ENCODE results near the gene KLHL26.
A peak's percentile ranks its signal among the peaks of the same experiment; 100 is the strongest.
"Not testable (repeated sequence)": the region's sequence is repeated elsewhere in the genome, so short reads cannot be mapped to it uniquely, and the experiment has no call there.

Gene KLHL26, protein sequence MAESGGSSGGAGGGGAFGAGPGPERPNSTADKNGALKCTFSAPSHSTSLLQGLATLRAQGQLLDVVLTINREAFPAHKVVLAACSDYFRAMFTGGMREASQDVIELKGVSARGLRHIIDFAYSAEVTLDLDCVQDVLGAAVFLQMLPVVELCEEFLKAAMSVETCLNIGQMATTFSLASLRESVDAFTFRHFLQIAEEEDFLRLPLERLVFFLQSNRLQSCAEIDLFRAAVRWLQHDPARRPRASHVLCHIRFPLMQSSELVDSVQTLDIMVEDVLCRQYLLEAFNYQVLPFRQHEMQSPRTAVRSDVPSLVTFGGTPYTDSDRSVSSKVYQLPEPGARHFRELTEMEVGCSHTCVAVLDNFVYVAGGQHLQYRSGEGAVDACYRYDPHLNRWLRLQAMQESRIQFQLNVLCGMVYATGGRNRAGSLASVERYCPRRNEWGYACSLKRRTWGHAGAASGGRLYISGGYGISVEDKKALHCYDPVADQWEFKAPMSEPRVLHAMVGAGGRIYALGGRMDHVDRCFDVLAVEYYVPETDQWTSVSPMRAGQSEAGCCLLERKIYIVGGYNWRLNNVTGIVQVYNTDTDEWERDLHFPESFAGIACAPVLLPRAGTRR

DNA sequence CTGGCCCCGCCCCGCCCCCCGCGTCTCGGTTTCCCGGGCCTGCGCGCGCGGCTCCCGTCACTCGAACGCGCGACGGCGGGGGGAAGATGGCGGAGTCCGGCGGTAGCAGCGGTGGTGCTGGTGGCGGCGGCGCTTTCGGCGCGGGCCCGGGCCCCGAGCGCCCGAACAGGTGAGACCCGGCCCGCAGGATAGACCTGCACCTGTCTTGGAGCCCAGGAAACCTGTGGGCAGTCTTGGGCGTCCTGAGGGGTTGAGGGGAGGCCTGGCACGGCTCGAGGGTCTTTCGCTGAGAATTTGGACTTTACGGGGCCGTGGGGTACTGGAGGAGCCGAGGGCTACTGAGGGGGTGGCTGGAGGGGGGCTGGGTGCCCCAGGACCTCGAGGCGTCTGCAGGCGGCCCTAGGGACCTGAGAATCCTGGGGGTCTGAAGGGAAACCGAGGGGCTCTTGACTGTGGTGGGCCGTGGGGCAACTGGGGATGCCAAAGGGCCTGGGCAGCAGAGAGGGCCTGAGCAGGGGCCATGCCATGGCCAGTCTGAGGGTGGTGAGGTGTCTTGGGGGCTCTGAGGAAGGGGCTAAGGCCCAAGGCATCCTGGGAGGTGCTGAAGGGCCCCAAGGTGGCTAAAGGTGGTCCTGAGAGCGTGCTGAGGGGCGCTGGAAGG is at the start of gene KLHL26:
Gene KLHL26 (plus strand): TSS at position 60 of the 661 bp plus-strand sequence. CDS start 27 bp downstream, at position 87.
- DNase-seq = no peak

DNA sequence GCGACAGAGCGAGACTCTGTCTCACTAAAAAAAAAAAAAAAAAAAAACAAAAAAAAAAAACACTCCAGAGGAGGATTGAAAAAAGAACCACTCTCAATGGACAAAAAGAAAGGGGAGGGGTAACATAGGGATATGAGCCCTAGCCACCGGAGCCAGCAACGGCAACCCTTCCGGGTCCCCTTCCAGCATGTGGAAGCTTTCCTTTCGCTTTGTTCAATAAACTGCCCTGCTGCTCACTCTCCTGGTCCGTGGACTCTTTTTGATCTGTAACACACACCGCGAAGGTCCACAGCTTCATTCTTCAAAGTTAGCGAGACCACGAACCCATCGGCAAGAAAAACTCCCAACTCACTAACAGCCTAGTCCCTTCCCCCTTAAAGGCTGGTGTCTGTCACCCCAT is 49.3 kb upstream of the KLHL26 start:
- DNase-seq = no peak

- no peak for DNase-seq
Observed at GRCh38 chr19:18587962-18588610, 48.7 kb upstream of the KLHL26 start.

DNA sequence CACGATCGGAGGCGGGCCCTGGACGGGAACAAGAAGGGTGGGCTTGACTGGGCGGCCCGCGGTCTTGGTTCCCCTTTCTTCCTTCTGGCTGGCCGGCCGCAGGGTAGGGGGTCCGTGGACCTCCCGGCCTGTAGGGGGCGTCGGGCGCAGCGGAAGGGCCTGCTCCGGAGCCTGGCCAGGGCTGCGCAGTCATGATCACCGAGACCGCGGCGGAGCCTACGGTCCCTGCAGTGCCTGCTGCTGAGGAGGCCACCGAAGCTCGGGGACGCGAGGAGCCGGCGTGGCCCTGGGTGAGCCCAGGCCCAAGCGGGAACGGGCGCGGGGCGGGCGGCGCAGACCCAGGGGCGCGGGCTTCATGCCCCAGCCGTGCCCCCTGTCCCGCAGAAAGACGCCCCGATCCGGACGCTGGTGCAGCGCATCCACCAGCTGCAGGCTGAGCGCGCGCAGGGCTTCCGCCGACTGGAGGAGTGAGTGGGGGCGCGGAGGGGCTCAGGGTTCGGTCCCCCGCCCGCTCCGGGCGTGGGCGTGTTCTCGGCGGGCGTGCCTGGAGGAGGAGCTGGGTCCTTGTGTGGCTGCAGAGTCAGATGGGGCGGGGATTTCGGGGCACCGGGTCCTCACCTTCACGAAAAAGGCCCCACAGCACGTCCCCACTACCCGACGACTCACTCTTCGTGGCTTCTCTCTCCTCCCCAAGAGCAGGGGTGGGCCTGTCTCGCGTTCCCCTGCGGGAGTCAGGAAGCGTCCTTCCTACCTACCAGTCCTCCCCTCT is 48.0 kb upstream of the KLHL26 start, which contains the start of gene REX1BD:
Gene REX1BD (plus strand): TSS at position 188 of the 769 bp plus-strand sequence. CDS start 4 bp downstream, at position 192.
- peak; percentile 94 for DNase-seq

DNA sequence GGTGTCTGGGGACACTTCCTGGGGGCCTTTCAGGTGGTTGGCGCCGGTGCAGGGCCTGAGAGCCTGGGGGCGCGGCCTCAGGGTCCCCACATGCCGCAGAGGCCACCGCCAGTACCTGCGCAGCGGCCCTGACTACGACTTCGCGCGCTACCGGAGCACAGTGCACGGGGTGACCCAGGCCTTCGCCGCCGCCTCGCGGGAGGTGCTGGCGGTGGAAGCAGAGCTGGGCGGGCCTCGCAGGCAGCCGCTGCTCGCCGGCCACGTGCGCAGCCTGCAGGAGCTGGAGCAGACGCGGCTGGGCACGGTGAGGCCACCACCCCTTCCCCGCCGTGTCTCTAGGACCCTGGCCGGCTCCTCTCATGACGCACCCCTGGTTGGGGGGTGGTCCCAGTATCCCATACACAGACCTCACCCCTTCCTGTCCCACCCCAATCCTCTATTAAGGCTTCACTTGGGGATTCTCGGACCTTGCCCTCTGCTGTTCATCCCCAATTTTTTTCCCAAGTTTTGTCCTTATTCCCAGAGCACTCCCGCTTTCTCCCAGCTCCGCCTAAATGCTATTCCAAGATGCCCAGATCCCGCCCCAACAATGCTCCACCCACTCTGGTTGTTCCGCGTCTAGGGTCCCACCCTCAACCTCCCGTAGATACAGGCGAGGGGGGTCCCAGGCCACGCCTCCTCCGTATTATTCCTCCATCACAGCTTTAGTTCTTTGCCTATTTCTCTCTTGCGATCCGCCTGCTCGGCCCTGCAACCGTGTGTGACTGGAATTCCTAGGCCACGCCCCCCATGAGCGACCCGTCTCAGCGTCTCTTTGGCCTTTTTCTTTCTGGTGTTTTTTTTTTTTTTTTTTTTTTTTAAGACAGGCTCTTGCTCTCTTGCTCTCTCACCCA is 47.2 kb upstream of the KLHL26 start:
- peak; percentile 71 for DNase-seq

- DNase-seq = peak; percentile 52
Observed at GRCh38 chr19:18590273-18591272, 46.3 kb upstream of the KLHL26 start.

- DNase-seq = no peak
Observed at GRCh38 chr19:18591735-18592385, 45.0 kb upstream of the KLHL26 start.

- DNase-seq = not testable (repeated sequence)
Observed at GRCh38 chr19:18592732-18593131, 44.1 kb upstream of the KLHL26 start.

- DNase-seq = no peak
Observed at GRCh38 chr19:18593367-18594095, 43.3 kb upstream of the KLHL26 start.

DNA sequence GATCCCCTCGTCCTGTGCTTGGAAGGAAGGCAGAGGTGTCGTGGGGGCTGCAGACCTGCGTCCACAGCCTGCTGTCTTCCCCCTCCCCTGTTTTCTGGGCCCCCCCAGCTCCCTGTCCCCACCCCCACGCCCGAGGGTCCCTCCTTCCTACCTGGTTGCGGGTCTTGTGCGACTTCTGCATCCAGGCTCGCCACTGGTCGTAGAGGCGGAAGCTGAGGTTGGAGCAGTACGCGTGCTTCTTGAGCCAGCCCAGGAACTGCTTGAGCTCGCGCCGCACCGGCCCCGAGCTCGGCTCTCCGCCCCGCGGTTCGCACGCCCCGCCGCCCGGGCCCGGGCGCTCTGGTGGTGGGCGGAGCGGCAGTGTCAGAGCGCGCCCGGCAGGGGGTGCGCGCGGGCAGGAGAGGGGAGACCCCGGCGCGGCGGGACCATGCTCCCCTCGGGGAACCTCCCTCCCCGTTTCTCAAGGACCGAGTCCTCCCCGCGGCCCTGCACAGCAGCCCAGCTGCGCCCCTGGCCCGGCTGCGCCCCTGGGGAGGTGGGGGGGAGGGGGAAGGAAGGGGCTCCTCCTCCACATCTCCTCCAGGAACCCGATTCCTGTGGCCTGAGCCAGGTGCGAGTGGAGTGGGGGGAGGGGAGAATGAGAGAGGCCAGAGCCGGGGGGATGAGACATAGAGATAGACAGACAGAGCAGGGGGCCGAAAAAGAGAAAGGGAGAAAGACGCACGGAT is 42.6 kb upstream of the KLHL26 start:
- peak; percentile 82 for DNase-seq

DNA sequence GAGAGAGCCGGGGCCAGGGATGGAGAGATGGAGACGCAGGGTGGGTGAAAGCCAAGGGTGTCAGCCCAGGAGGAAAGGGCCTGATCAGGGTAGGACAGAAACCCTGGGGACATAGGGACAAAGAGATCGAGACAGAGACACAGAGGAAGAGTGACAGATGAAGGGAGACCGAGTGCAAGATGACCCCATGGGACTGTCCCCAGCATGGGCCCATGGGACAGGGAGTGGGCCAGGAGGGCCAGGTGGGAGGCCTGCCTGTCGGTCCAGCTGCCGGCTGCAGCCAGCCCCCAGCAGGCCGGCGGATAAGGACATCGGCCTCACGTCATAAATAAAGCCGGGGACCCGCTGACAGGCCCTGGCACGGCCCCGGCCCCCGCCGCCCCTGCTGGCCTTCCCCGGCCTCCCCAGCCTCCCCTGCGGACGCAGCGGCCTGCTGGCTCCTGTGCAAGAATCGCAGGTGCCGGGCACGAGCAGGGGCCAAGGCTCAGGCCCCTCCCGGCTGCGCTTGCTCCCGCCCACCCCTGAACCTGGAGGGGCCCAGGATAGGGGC is 41.9 kb upstream of the KLHL26 start:
- DNase-seq = no peak

GRCh38 chr19:18595475-18595874 is 41.4 kb upstream of the KLHL26 start:
- DNase-seq = no peak

- DNase-seq = no peak
Observed at GRCh38 chr19:18596752-18597157, 40.1 kb upstream of the KLHL26 start.

GRCh38 chr19:18597809-18598660 is 38.8 kb upstream of the KLHL26 start:
- no peak for DNase-seq

GRCh38 chr19:18599485-18599884 is 37.3 kb upstream of the KLHL26 start:
- no peak for DNase-seq

DNA sequence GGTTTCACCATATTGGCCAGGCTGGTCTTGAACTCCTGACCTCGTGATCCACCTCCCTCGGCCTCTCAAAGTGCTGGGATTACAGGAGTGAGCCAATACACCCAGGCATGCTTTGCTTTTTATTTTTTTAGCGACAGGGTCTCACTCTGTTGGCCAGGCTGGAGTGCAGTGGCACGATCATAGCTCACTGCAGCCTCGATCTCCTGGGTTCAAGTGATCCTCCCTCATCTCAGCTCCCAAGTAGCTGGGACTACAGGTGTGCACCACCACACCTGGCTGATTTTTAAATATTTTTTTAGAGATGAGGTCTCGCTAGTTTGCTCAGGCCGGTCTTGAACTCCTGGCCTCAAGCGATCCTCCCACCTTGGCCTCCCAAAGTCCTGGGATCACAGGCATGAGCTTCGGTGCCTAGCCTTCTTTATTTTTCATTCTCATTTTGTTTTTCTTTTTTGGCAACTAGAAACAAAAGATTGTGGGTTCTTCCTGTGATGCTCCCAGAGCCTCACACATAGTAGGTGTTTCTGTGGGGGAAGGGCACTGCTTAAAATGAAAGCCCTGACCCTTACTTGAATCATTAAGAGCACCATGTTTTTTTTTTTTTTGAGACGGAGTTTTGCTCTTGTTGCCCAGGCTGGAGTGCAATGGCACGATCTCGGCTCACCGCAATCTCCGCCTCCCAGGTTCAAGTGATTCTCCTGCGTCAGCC is 36.0 kb upstream of the KLHL26 start:
- DNase-seq = not testable (repeated sequence)
